Peyer's patch (tissue), 4 donors: ENCODE data around the gene ADGRF1. TPM values are rescaled to one million over a fixed set of nuclear protein-coding genes. Genes with fewer than 3 reads are reported as not detected.

Source experiments
- DNase-seq, 3 donors: peaks; one replicate each; pipeline ENCODE4 v3.0.0-alpha.2; 2017 to 2019
- H3K27ac ChIP-seq, 4 donors: fragments of 200-600 bp; sonication (generic); one replicate each; pipeline ENCODE4 v1.5.1; 2016 to 2019
- H3K27me3 ChIP-seq, 2 donors: fragments of 200-600 bp; sonication (generic); one replicate each; pipeline ENCODE4 v1.5.1; 2019
- H3K36me3 ChIP-seq, 3 donors: fragments of 200-600 bp; sonication (generic); one replicate each; pipeline ENCODE4 v1.5.1; 2016 to 2019
- H3K4me1 ChIP-seq, 4 donors: fragments of 200-600 bp; sonication (generic); one replicate each; pipeline ENCODE4 v1.5.1; 2016 to 2019
- H3K4me3 ChIP-seq, 4 donors: fragments of 200-600 bp; sonication (generic); 1 replicate in 3 of 4; 2 replicates in 1 of 4; pipeline ENCODE4 v1.5.1; 2016 to 2019; ENCODE audit warnings: mild to moderate bottlenecking in 1 of 4
- H3K9me3 ChIP-seq, 4 donors: fragments of 200-600 bp; sonication (generic); one replicate each; pipeline ENCODE4 v1.5.1; 2016 to 2019; ENCODE audit warnings: mild to moderate bottlenecking in 1 of 4
- POLR2A ChIP-seq, 2 donors: fragments of 450-650 bp; IDR thresholded peaks; one replicate each; pipeline ENCODE4 v1.5.1; 2017; ENCODE audit warnings: antibody characterized with exemption in 2 of 2, mild to moderate bottlenecking in 2 of 2, moderate library complexity in 2 of 2
- total RNA-seq, 4 donors: library from RNA; depleted of rRNA; stranded (reverse); fragments of >200 nt; gene quantifications; one replicate each; pipeline ENCODE4 v1.1.0, GENCODE V29; 2016
- TF ChIP-seq, protein P1 (sequence below), 6 experiments: fragments of 450-650 bp in 4 of 6; fragments of 200-600 bp in 2 of 6; sonication (generic) in 1 of 6; IDR thresholded peaks; one replicate each; pipeline ENCODE4 v1.5.1; 2017 to 2019; ENCODE audit warnings: antibody characterized with exemption in 6 of 6, mild to moderate bottlenecking in 3 of 6, moderate library complexity in 1 of 6

Gene ADGRF1
- total RNA-seq, 4 donors from 2014 or later: 7.4 to 22.6 (median 13.5) TPM; not detected in 1

DNA sequence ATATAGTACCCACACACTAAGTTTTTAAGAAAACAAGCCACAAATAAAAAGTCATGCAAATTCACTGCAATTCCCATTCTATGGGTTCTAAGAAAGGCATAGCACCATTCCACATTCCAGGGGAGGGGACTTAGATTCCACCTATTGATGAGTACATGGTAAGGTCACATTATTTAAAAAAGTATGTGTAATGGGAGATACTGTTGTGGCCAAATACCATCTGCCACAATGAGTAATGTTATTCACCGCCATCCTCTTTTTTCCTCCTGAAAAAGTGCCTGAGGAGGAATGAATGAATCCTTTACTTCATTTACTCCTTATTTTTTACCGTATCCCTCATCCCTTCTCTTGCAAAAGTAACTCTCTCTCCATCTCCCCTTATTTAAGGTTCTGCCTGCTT is 27.0 kb upstream of the ADGRF1 start:
- no peaks in the 10 kb centered on the region for H3K36me3 ChIP-seq

DNA sequence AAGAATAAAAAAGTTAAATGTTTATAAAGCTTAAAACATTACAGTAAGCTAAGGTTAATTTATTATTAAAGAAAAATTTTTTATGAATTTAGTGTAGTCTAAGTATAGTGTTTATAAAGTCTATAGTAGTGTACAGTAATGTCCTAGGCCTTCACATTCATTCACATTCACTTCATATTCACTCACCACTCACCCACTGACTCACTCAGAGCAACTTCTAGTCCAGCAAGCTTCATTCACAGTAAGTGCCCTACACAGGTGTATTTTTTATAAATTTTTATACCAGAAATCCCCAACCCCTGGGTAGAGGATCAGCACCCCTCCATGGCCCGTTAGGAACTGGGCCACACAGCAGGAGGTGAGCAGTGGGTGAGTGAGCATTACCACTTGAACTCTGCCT is 24.3 kb upstream of the ADGRF1 start:
- Histone ChIP-seq H3K4me3 (no peak overlapping the region), H3K9me3 (no peaks in the 10 kb centered on the region), H3K27ac (no peak overlapping the region), H3K4me1 (no peaks in the 10 kb centered on the region), H3K36me3 (no peaks in the 10 kb centered on the region), H3K27me3 (no peaks in the 10 kb centered on the region)
- no peak for DNase-seq
- TF ChIP-seq POLR2A (IDR thresholded peaks at IDR 0.05): no peak
- TF ChIP-seq, protein P1, sequence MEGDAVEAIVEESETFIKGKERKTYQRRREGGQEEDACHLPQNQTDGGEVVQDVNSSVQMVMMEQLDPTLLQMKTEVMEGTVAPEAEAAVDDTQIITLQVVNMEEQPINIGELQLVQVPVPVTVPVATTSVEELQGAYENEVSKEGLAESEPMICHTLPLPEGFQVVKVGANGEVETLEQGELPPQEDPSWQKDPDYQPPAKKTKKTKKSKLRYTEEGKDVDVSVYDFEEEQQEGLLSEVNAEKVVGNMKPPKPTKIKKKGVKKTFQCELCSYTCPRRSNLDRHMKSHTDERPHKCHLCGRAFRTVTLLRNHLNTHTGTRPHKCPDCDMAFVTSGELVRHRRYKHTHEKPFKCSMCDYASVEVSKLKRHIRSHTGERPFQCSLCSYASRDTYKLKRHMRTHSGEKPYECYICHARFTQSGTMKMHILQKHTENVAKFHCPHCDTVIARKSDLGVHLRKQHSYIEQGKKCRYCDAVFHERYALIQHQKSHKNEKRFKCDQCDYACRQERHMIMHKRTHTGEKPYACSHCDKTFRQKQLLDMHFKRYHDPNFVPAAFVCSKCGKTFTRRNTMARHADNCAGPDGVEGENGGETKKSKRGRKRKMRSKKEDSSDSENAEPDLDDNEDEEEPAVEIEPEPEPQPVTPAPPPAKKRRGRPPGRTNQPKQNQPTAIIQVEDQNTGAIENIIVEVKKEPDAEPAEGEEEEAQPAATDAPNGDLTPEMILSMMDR (IDR thresholded peaks at IDR 0.05): no peak

More for the DNA sequence above, 27.0 kb upstream of the ADGRF1 start:
- H3K9me3 ChIP-seq: no peaks in the 10 kb centered on the region
- no peaks in the 10 kb centered on the region for H3K27me3 ChIP-seq
- no peak overlapping the region for H3K4me3 ChIP-seq
- no peak for DNase-seq
- TF ChIP-seq POLR2A (IDR thresholded peaks at IDR 0.05): no peak
- TF ChIP-seq, protein P1 (IDR thresholded peaks at IDR 0.05): no peak
- no peaks in the 10 kb centered on the region for H3K4me1 ChIP-seq
- no peak overlapping the region for H3K27ac ChIP-seq

DNA sequence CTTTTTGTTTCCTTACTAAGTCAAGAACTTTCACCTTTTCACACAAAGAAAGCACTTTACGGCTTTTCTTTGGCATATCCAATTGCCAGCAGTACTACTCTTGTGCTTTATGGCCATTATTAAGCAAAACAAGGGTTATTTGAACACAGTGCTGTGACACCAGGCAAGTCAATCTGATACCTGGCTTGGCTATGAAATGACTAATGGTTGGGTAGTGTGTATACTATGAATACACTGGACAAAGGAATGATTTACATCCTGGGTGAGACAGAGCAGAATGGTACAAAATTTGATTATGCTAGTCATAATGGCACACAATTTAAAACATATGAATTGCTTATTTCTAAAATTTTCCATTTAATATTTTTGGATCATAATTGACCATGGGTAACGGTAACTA is 22.1 kb upstream of the ADGRF1 start:
- H3K9me3 ChIP-seq: no peaks in the 10 kb centered on the region

DNA sequence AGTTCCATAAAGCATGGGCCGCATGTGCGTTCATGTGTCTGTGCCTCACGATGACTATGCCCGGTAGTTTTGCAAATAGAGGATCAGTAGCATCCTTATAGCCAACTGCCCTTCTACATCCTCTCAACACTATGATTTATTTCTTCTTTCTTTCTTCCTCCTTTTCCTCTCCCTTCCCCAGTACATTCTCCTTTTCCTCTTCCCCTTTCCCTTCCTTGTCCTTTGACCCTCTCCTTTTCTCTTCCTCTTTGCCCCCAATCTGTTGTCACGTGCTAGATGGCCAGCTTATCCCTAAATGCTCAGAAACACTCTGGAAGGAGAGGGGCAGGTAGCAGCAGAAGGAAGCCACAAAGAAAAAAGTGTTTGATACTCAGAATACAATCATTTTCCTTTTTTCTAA is 20.2 kb upstream of the ADGRF1 start:
- Histone ChIP-seq H3K9me3 (no peaks in the 10 kb centered on the region), H3K4me3 (no peak overlapping the region), H3K27me3 (no peaks in the 10 kb centered on the region), H3K36me3 (no peaks in the 10 kb centered on the region), H3K4me1 (no peaks in the 10 kb centered on the region), H3K27ac (no peak overlapping the region)
- DNase-seq: no peak
- TF ChIP-seq POLR2A (IDR thresholded peaks at IDR 0.05): no peak
- TF ChIP-seq, protein P1 (IDR thresholded peaks at IDR 0.05): no peak

More for the DNA sequence above, 22.1 kb upstream of the ADGRF1 start:
- Histone ChIP-seq H3K4me3 (no peak overlapping the region), H3K27ac (no peak overlapping the region), H3K4me1 (no peaks in the 10 kb centered on the region), H3K36me3 (no peaks in the 10 kb centered on the region), H3K27me3 (no peaks in the 10 kb centered on the region)
- TF ChIP-seq, protein P1 (IDR thresholded peaks at IDR 0.05): no peak
- DNase-seq: no peak

DNA sequence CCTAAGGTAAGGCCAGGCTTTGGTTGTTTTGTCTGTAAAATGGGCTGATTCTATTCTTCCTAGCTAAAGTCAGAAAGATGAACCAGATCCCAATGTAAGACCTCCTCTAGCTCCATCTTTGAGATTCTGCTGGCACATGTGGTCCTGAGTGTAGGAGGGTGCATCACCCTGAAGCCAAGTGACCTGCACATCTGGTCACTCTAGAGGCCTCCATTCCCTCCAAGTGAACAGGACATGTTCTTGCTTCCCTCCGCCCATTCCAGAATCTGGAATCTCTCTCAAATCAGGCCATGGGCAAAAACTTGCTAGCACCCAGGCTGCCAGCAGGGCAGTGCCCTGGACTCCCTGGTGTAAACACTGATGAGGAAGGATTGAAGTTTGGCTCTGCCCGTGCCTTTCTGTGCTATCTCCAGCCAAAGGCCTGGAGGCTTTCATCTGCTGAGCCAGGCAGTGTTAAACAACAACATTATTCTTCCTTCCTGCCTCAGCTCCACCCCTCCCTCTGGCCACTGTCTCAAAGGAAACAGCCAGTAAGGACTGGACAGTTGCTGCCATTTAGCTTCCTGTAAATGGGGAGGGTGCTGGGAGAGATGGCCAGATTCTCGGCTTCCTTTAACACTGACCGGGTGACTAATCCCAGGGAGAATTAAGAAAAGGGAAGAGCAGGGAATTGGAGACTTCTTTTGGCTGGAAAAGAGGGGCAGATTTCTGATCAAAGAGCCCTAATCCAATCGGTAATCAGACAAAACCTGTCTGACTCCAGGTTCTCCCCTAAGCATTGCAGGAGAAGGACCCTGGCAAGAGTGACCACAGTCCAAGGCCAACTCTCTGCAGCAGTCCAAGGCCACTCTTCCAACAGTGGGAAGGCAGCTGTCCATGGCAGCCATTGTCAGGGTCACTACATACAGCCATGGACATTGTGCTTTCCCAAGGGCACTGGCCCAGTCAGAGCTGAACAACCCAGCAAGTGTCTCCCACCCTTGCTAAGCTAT is 19.5 kb upstream of the ADGRF1 start:
- Histone ChIP-seq H3K4me1 (no peaks in the 10 kb centered on the region), H3K4me3 (no peak overlapping the region), H3K36me3 (no peaks in the 10 kb centered on the region), H3K27ac (no peak overlapping the region), H3K27me3 (no peaks in the 10 kb centered on the region), H3K9me3 (no peaks in the 10 kb centered on the region)
- no peak for DNase-seq
- TF ChIP-seq, protein P1 (IDR thresholded peaks at IDR 0.05): no peak
- TF ChIP-seq POLR2A (IDR thresholded peaks at IDR 0.05): no peak
